Measurements from ENCODE around the gene NT5DC3. TPM values are rescaled to one million over a fixed set of nuclear protein-coding genes. Genes with fewer than 3 reads are reported as not detected.

NT5DC3 gene
- total RNA-seq, 1 donor from 2014 or later, result 9.9 TPM

- H3K36me3 ChIP-seq (ENCODE audit: control insufficient read depth in 3 of 3, insufficient read depth in 3 of 3, low read length in 3 of 3), result no peaks in the 10 kb centered on the region
- H3K9ac ChIP-seq (ENCODE audit: low read depth in 1 of 3, low read length in 3 of 3), result no peak overlapping the region
- H3K27me3 ChIP-seq (ENCODE audit: control insufficient read depth in 3 of 3, insufficient read depth in 3 of 3, low read length in 3 of 3), result peaks cover 0 to 4% (median 3%) of the 10 kb centered on the region in 3 donors
- H3K9me3 ChIP-seq (ENCODE audit: control insufficient read depth in 3 of 3, low read length in 3 of 3), result no peaks in the 10 kb centered on the region
- H3K4me3 ChIP-seq (ENCODE audit: low read length in 3 of 3), result no peak overlapping the region
- H3K4me1 ChIP-seq (ENCODE audit: control insufficient read depth in 3 of 3, insufficient read depth in 3 of 3, low read length in 3 of 3), result no peaks in the 10 kb centered on the region
- H3K27ac ChIP-seq (ENCODE audit: low read depth, low read length), result no peak overlapping the region
Measured at GRCh38 chr12:103737881-103738280, 103.2 kb downstream of the NT5DC3 start.

- no peaks in the 10 kb centered on the region for H3K4me1 ChIP-seq (ENCODE audit: control insufficient read depth in 3 of 3, insufficient read depth in 3 of 3, low read length in 3 of 3)
- H3K4me3 ChIP-seq (ENCODE audit: low read length in 3 of 3), result no peak overlapping the region
- no peak overlapping the region for H3K27ac ChIP-seq (ENCODE audit: low read depth, low read length)
Measured at GRCh38 chr12:103736572-103736971, 104.5 kb downstream of the NT5DC3 start.

GRCh38 chr12:103735291-103735690, 105.7 kb downstream of the NT5DC3 start:
- no peaks in the 10 kb centered on the region for H3K36me3 ChIP-seq (ENCODE audit: control insufficient read depth in 3 of 3, insufficient read depth in 3 of 3, low read length in 3 of 3)
- H3K27ac ChIP-seq (ENCODE audit: low read depth, low read length), result no peak overlapping the region
- no peak overlapping the region for H3K4me3 ChIP-seq (ENCODE audit: low read length in 3 of 3)
- no peak overlapping the region for H3K9ac ChIP-seq (ENCODE audit: low read depth in 1 of 3, low read length in 3 of 3)
- no peaks in the 10 kb centered on the region for H3K4me1 ChIP-seq (ENCODE audit: control insufficient read depth in 3 of 3, insufficient read depth in 3 of 3, low read length in 3 of 3)
- peaks cover 0 to 2% (median 0%) of the 10 kb centered on the region in 3 donors for H3K9me3 ChIP-seq (ENCODE audit: control insufficient read depth in 3 of 3, low read length in 3 of 3)
- H3K27me3 ChIP-seq (ENCODE audit: control insufficient read depth in 3 of 3, insufficient read depth in 3 of 3, low read length in 3 of 3), result peaks cover 0 to 7% (median 4%) of the 10 kb centered on the region in 3 donors

More at GRCh38 chr12:103736572-103736971, 104.5 kb downstream of the NT5DC3 start:
- no peaks in the 10 kb centered on the region for H3K9me3 ChIP-seq (ENCODE audit: control insufficient read depth in 3 of 3, low read length in 3 of 3)
- H3K36me3 ChIP-seq (ENCODE audit: control insufficient read depth in 3 of 3, insufficient read depth in 3 of 3, low read length in 3 of 3), result no peaks in the 10 kb centered on the region
- peaks cover 0 to 7% (median 4%) of the 10 kb centered on the region in 3 donors for H3K27me3 ChIP-seq (ENCODE audit: control insufficient read depth in 3 of 3, insufficient read depth in 3 of 3, low read length in 3 of 3)
- H3K9ac ChIP-seq (ENCODE audit: low read depth in 1 of 3, low read length in 3 of 3), result no peak overlapping the region

- Histone ChIP-seq H3K9ac (ENCODE audit: low read depth in 1 of 3, low read length in 3 of 3) (no peak overlapping the region), H3K4me1 (ENCODE audit: control insufficient read depth in 3 of 3, insufficient read depth in 3 of 3, low read length in 3 of 3) (no peaks in the 10 kb centered on the region)
Measured at GRCh38 chr12:103734863-103735262, 106.2 kb downstream of the NT5DC3 start.

GRCh38 chr12:103731539-103731938, 109.5 kb downstream of the NT5DC3 start:
- Histone ChIP-seq H3K4me3 (ENCODE audit: low read length in 3 of 3) (no peak overlapping the region), H3K4me1 (ENCODE audit: control insufficient read depth in 3 of 3, insufficient read depth in 3 of 3, low read length in 3 of 3) (no peaks in the 10 kb centered on the region), H3K27ac (ENCODE audit: low read depth, low read length) (no peak overlapping the region), H3K36me3 (ENCODE audit: control insufficient read depth in 3 of 3, insufficient read depth in 3 of 3, low read length in 3 of 3) (no peaks in the 10 kb centered on the region), H3K27me3 (ENCODE audit: control insufficient read depth in 3 of 3, insufficient read depth in 3 of 3, low read length in 3 of 3) (peaks cover 0 to 7% (median 4%) of the 10 kb centered on the region in 3 donors), H3K9me3 (ENCODE audit: control insufficient read depth in 3 of 3, low read length in 3 of 3) (peaks cover 0 to 2% (median 0%) of the 10 kb centered on the region in 3 donors), H3K9ac (ENCODE audit: low read depth in 1 of 3, low read length in 3 of 3) (no peak overlapping the region)

More at GRCh38 chr12:103734863-103735262, 106.2 kb downstream of the NT5DC3 start:
- no peak overlapping the region for H3K27ac ChIP-seq (ENCODE audit: low read depth, low read length)
- H3K9me3 ChIP-seq (ENCODE audit: control insufficient read depth in 3 of 3, low read length in 3 of 3), result peaks cover 0 to 2% (median 0%) of the 10 kb centered on the region in 3 donors
- no peaks in the 10 kb centered on the region for H3K36me3 ChIP-seq (ENCODE audit: control insufficient read depth in 3 of 3, insufficient read depth in 3 of 3, low read length in 3 of 3)
- H3K27me3 ChIP-seq (ENCODE audit: control insufficient read depth in 3 of 3, insufficient read depth in 3 of 3, low read length in 3 of 3), result peaks cover 0 to 7% (median 4%) of the 10 kb centered on the region in 3 donors
- no peak overlapping the region for H3K4me3 ChIP-seq (ENCODE audit: low read length in 3 of 3)

- H3K9me3 ChIP-seq (ENCODE audit: control insufficient read depth in 3 of 3, low read length in 3 of 3), result peaks cover 0 to 2% (median 0%) of the 10 kb centered on the region in 3 donors
- H3K9ac ChIP-seq (ENCODE audit: low read depth in 1 of 3, low read length in 3 of 3), result no peak overlapping the region
- H3K36me3 ChIP-seq (ENCODE audit: control insufficient read depth in 3 of 3, insufficient read depth in 3 of 3, low read length in 3 of 3), result no peaks in the 10 kb centered on the region
- no peak overlapping the region for H3K27ac ChIP-seq (ENCODE audit: low read depth, low read length)
- no peak overlapping the region for H3K4me3 ChIP-seq (ENCODE audit: low read length in 3 of 3)
- H3K27me3 ChIP-seq (ENCODE audit: control insufficient read depth in 3 of 3, insufficient read depth in 3 of 3, low read length in 3 of 3), result peaks cover 0 to 7% (median 4%) of the 10 kb centered on the region in 3 donors
- H3K4me1 ChIP-seq (ENCODE audit: control insufficient read depth in 3 of 3, insufficient read depth in 3 of 3, low read length in 3 of 3), result no peaks in the 10 kb centered on the region
Measured at GRCh38 chr12:103729499-103729898, 111.5 kb downstream of the NT5DC3 start.

- Histone ChIP-seq H3K27ac (ENCODE audit: low read depth, low read length) (no peak overlapping the region), H3K36me3 (ENCODE audit: control insufficient read depth in 3 of 3, insufficient read depth in 3 of 3, low read length in 3 of 3) (no peaks in the 10 kb centered on the region), H3K4me3 (ENCODE audit: low read length in 3 of 3) (no peak overlapping the region), H3K9me3 (ENCODE audit: control insufficient read depth in 3 of 3, low read length in 3 of 3) (peaks cover 0 to 2% (median 0%) of the 10 kb centered on the region in 3 donors), H3K9ac (ENCODE audit: low read depth in 1 of 3, low read length in 3 of 3) (no peak overlapping the region), H3K27me3 (ENCODE audit: control insufficient read depth in 3 of 3, insufficient read depth in 3 of 3, low read length in 3 of 3) (peaks cover 0 to 7% (median 0%) of the 10 kb centered on the region in 3 donors), H3K4me1 (ENCODE audit: control insufficient read depth in 3 of 3, insufficient read depth in 3 of 3, low read length in 3 of 3) (no peaks in the 10 kb centered on the region)
Measured at GRCh38 chr12:103728323-103728722, 112.7 kb downstream of the NT5DC3 start.

GRCh38 chr12:103727638-103728037, 113.4 kb downstream of the NT5DC3 start:
- H3K36me3 ChIP-seq (ENCODE audit: control insufficient read depth in 3 of 3, insufficient read depth in 3 of 3, low read length in 3 of 3), result no peaks in the 10 kb centered on the region
- no peak overlapping the region for H3K4me3 ChIP-seq (ENCODE audit: low read length in 3 of 3)
- H3K27ac ChIP-seq (ENCODE audit: low read depth, low read length), result no peak overlapping the region
- no peaks in the 10 kb centered on the region for H3K4me1 ChIP-seq (ENCODE audit: control insufficient read depth in 3 of 3, insufficient read depth in 3 of 3, low read length in 3 of 3)
- H3K27me3 ChIP-seq (ENCODE audit: control insufficient read depth in 3 of 3, insufficient read depth in 3 of 3, low read length in 3 of 3), result peaks cover 0 to 2% (median 0%) of the 10 kb centered on the region in 3 donors
- peaks cover 0 to 2% (median 0%) of the 10 kb centered on the region in 3 donors for H3K9me3 ChIP-seq (ENCODE audit: control insufficient read depth in 3 of 3, low read length in 3 of 3)
- H3K9ac ChIP-seq (ENCODE audit: low read depth in 1 of 3, low read length in 3 of 3), result no peak overlapping the region

GRCh38 chr12:103725398-103725797, 115.6 kb downstream of the NT5DC3 start:
- no peaks in the 10 kb centered on the region for H3K27me3 ChIP-seq (ENCODE audit: control insufficient read depth in 3 of 3, insufficient read depth in 3 of 3, low read length in 3 of 3)

More at GRCh38 chr12:103725398-103725797, 115.6 kb downstream of the NT5DC3 start:
- Histone ChIP-seq H3K27ac (ENCODE audit: low read depth, low read length) (no peak overlapping the region), H3K36me3 (ENCODE audit: control insufficient read depth in 3 of 3, insufficient read depth in 3 of 3, low read length in 3 of 3) (no peaks in the 10 kb centered on the region), H3K4me3 (ENCODE audit: low read length in 3 of 3) (no peak overlapping the region), H3K9me3 (ENCODE audit: control insufficient read depth in 3 of 3, low read length in 3 of 3) (no peaks in the 10 kb centered on the region), H3K4me1 (ENCODE audit: control insufficient read depth in 3 of 3, insufficient read depth in 3 of 3, low read length in 3 of 3) (no peaks in the 10 kb centered on the region), H3K9ac (ENCODE audit: low read depth in 1 of 3, low read length in 3 of 3) (no peak overlapping the region)
